ENCODE measurements around the gene MLPH. TPM values are rescaled to one million over a fixed set of nuclear protein-coding genes. Genes with fewer than 3 reads are reported as not detected.

The MLPH gene
- total RNA-seq, 1 donor from 2014 or later = 34.6 TPM

GRCh38 chr2:237441605-237442274 is 45.3 kb upstream of the MLPH start:
- H3K27me3 ChIP-seq = no peaks in the 10 kb centered on the region
- H3K27ac ChIP-seq = peak overlapping the region; percentile 83
- no peak overlapping the region for H3K4me3 ChIP-seq
- H3K4me1 ChIP-seq = peaks cover 22% of the 10 kb centered on the region
- intact Hi-C loops (cut with DNase I) = no loop called here
- no peaks in the 10 kb centered on the region for H3K9me3 ChIP-seq
- no peak for DNase-seq (ENCODE audit: extremely low spot score in 2 of 2)
- TF ChIP-seq POLR2AphosphoS5 (IDR thresholded peaks at IDR 0.05; ENCODE audit: insufficient read depth in 1 of 2, low read depth in 1 of 2) = peak in 1 of 2 donors; percentile 40
- TF ChIP-seq POLR2A (IDR thresholded peaks at IDR 0.05) = no peak
- H3K36me3 ChIP-seq = no peaks in the 10 kb centered on the region

DNA sequence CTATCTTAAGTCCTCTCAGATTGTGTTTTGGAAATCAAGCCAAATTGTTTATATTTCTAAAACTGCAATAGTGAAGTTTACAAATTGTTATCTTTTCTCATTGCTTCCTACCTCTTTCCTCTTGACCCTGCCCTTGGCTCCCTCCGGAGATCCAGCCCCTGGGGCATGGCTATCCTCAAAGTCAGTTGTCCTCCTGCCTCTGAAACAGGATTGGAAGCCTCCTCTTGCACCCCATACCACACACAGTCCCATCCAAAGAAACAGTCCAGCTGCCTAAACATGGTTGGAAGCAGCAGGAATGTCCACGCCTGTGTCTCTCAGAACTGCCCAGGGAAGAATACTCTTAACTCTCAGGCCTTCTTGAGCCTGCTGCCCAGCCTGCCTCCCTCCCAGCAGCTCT is 43.0 kb upstream of the MLPH start:
- no peak overlapping the region for H3K27ac ChIP-seq
- TF ChIP-seq, protein P1, sequence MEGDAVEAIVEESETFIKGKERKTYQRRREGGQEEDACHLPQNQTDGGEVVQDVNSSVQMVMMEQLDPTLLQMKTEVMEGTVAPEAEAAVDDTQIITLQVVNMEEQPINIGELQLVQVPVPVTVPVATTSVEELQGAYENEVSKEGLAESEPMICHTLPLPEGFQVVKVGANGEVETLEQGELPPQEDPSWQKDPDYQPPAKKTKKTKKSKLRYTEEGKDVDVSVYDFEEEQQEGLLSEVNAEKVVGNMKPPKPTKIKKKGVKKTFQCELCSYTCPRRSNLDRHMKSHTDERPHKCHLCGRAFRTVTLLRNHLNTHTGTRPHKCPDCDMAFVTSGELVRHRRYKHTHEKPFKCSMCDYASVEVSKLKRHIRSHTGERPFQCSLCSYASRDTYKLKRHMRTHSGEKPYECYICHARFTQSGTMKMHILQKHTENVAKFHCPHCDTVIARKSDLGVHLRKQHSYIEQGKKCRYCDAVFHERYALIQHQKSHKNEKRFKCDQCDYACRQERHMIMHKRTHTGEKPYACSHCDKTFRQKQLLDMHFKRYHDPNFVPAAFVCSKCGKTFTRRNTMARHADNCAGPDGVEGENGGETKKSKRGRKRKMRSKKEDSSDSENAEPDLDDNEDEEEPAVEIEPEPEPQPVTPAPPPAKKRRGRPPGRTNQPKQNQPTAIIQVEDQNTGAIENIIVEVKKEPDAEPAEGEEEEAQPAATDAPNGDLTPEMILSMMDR (IDR thresholded peaks at IDR 0.05) = no peak
- TF ChIP-seq POLR2A (IDR thresholded peaks at IDR 0.05) (no peak), POLR2AphosphoS5 (IDR thresholded peaks at IDR 0.05; ENCODE audit: insufficient read depth in 1 of 2, low read depth in 1 of 2) (no peak)
- no peak overlapping the region for H3K4me3 ChIP-seq
- H3K4me1 ChIP-seq = peaks cover 29% of the 10 kb centered on the region
- DNase-seq (ENCODE audit: extremely low spot score in 2 of 2) = no peak
- no peaks in the 10 kb centered on the region for H3K9me3 ChIP-seq
- H3K36me3 ChIP-seq = no peaks in the 10 kb centered on the region
- intact Hi-C loops (cut with DNase I) = no loop called here
- H3K27me3 ChIP-seq = no peaks in the 10 kb centered on the region

DNA sequence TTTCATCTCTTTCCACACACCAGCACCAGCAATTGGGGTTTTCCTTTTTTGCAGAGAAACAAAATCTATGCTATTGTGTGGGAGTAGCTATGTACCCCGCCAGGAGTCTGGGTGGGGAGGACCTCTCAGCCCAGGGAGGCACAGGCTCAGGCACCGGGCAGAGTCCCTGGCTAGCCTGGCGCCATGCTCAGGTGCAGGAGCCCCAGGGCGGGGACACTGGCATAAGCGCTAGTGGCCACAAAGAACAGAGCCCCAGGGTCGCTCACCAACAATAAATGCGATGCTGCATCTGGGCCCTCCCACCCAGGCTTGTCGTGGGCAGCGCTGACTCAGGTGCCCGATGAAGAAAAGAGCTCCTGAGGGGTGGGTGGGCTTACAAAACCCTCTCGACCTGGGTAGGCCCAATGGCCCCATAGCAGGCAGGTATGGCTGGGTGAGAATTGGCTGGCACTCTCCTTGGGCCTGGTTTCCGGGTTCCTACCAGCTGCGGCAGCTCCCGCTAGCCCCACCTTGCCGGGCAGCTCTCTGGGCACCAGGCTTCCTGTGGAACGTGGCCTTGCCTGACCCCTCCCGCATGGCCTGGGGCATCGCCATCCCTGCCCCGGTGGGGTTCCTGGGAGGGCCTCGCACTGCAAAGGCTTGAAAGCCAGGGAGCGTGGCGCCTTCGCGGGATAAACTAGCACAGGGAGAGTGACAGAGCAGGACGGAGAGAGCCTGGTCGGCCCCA is 41.3 kb upstream of the MLPH start:
- TF ChIP-seq POLR2A (IDR thresholded peaks at IDR 0.05) (no peak), POLR2AphosphoS5 (IDR thresholded peaks at IDR 0.05; ENCODE audit: insufficient read depth in 1 of 2, low read depth in 1 of 2) (peak in 1 of 2 donors; percentile 72)
- Histone ChIP-seq H3K4me1 (peaks cover 40% of the 10 kb centered on the region), H3K9me3 (no peaks in the 10 kb centered on the region), H3K27ac (peak overlapping the region; percentile 92), H3K4me3 (no peak overlapping the region), H3K36me3 (no peaks in the 10 kb centered on the region), H3K27me3 (no peaks in the 10 kb centered on the region)
- intact Hi-C loops (cut with DNase I) = loop anchor here (1.0 kb wide), 1 partner anchor 19 kb away; no protein-coding TSS in a partner anchor
- DNase-seq (ENCODE audit: extremely low spot score in 2 of 2) = no peak

- intact Hi-C loops (cut with DNase I) = no loop called here
- no peaks in the 10 kb centered on the region for H3K36me3 ChIP-seq
- no peaks in the 10 kb centered on the region for H3K27me3 ChIP-seq
- peak overlapping the region; percentile 92 for H3K27ac ChIP-seq
- H3K4me3 ChIP-seq = no peak overlapping the region
- TF ChIP-seq POLR2A (IDR thresholded peaks at IDR 0.05) (no peak), POLR2AphosphoS5 (IDR thresholded peaks at IDR 0.05; ENCODE audit: insufficient read depth in 1 of 2, low read depth in 1 of 2) (peak in 1 of 2 donors; percentile 19)
- DNase-seq (ENCODE audit: extremely low spot score in 2 of 2) = no peak
- peaks cover 38% of the 10 kb centered on the region for H3K4me1 ChIP-seq
- no peaks in the 10 kb centered on the region for H3K9me3 ChIP-seq
Measured at GRCh38 chr2:237446338-237446665, 40.7 kb upstream of the MLPH start.

DNA sequence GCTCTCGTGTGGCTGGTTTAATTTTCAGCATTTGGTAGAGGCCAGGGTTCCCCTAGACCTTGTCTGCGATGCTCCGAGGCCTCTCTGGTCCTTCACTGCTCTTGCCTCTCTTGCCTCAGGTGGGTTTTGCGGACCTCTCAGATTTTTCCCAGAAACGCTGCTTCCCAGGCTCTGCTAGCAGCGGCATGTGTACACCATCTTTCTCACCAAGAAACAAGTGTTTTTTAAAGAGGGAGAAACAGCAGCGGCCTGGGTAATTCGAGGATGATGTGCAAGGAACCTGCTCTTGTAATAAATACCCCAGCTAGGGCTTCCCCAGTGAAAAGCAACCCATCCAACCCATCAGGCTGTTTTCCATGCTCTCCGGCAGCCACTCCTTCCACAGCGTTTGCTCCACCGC is 39.6 kb upstream of the MLPH start:
- H3K27ac ChIP-seq = peak overlapping the region; percentile 92
- TF ChIP-seq, protein P1 (IDR thresholded peaks at IDR 0.05) = no peak
- TF ChIP-seq POLR2AphosphoS5 (IDR thresholded peaks at IDR 0.05; ENCODE audit: insufficient read depth in 1 of 2, low read depth in 1 of 2) = no peak
- no peak overlapping the region for H3K4me3 ChIP-seq
- H3K36me3 ChIP-seq = no peaks in the 10 kb centered on the region
- no peaks in the 10 kb centered on the region for H3K9me3 ChIP-seq
- H3K4me1 ChIP-seq = peaks cover 36% of the 10 kb centered on the region
- DNase-seq (ENCODE audit: extremely low spot score in 2 of 2) = no peak
- intact Hi-C loops (cut with DNase I) = no loop called here
- no peaks in the 10 kb centered on the region for H3K27me3 ChIP-seq

GRCh38 chr2:237448171-237448570 is 38.9 kb upstream of the MLPH start:
- no peaks in the 10 kb centered on the region for H3K27me3 ChIP-seq
- H3K9me3 ChIP-seq = no peaks in the 10 kb centered on the region
- peak overlapping the region; percentile 92 for H3K27ac ChIP-seq
- H3K36me3 ChIP-seq = no peaks in the 10 kb centered on the region
- no peak for DNase-seq (ENCODE audit: extremely low spot score in 2 of 2)
- TF ChIP-seq, protein P1 (IDR thresholded peaks at IDR 0.05) = no peak
- no peak for TF ChIP-seq POLR2A (IDR thresholded peaks at IDR 0.05)
- TF ChIP-seq POLR2AphosphoS5 (IDR thresholded peaks at IDR 0.05; ENCODE audit: insufficient read depth in 1 of 2, low read depth in 1 of 2) = no peak
- intact Hi-C loops (cut with DNase I) = no loop called here
- peaks cover 36% of the 10 kb centered on the region for H3K4me1 ChIP-seq
- H3K4me3 ChIP-seq = no peak overlapping the region
